K562 (cell line): ENCODE measurements around the gene CACNA1A. TPM values are rescaled to one million over a fixed set of nuclear protein-coding genes. Genes with fewer than 3 reads are reported as not detected.

ENCODE experiments used
- CEBPB ChIP-seq: fragments of 450-650 bp; IDR thresholded peaks from 2 replicates; pipeline ENCODE4 v1.6.1; 2016; ENCODE audit warnings: missing genetic modification characterization, missing compliant biosample characterization
- E2F5 ChIP-seq: sonication (generic); formaldehyde crosslinking; IDR thresholded peaks from 2 replicates; pipeline ENCODE4 v1.8.0; 2022; ENCODE audit warnings: mild to moderate bottlenecking, missing genetic modification reagents
- HMG20A ChIP-seq: fragments of 450-650 bp; formaldehyde crosslinking; conservative IDR thresholded peaks from 2 replicates; pipeline ENCODE4 v1.4.0; 2020; ENCODE audit warnings: mild to moderate bottlenecking, mixed read lengths
- HSF4 ChIP-seq: fragments of 250-450 bp; sonication (Bioruptor Pico); IDR thresholded peaks from 2 replicates; pipeline ENCODE4 v2.1.2; 2022; ENCODE audit warnings: mild to moderate bottlenecking, moderate library complexity, borderline replicate concordance
- NELFE ChIP-seq: IDR thresholded peaks from 2 replicates; pipeline ENCODE4 v1.6.1; 2011; ENCODE audit warnings: mild to moderate bottlenecking; ENCODE audit not compliant: insufficient read depth, insufficient read length
- ZBTB40 ChIP-seq, 2 experiments: fragments of 450-650 bp in 1 of 2; sonication (generic) in 1 of 2; formaldehyde crosslinking in 1 of 2; IDR thresholded peaks; 2 replicates each; pipeline versions ENCODE4 v1.7.1 to v1.9.0; 2016 to 2022; ENCODE audit warnings: inconsistent platforms in 1 of 2, mild to moderate bottlenecking in 1 of 2, missing genetic modification reagents in 1 of 2
- ZNF551 ChIP-seq: fragments of 250-450 bp; sonication (Bioruptor Pico); IDR thresholded peaks from 2 replicates; pipeline ENCODE4 v1.5.0; 2021; ENCODE audit warnings: mild to moderate bottlenecking, moderate library complexity
- polyA plus RNA-seq, 8 experiments: library from polyadenylated mRNA; depleted of rRNA in 4 of 8; stranded (reverse) in 5 of 8; unstranded in 3 of 8; fragments of >200 nt; fragmentation: Nextera tagmentation in 2 of 8; fragmentation: Illumina TruSeq in 1 of 8; extraction: Ambion mirVana in 2 of 8; extraction: Trizol in 1 of 8; gene quantifications; 2 replicates each; pipeline versions ENCODE4 v1.2.1 to v1.2.3, GENCODE V29; 2011 to 2014; ENCODE audit warnings: inconsistent platforms in 1 of 8, missing spikeins in 1 of 8
- total RNA-seq, 7 experiments: library from RNA; depleted of rRNA in 6 of 7; stranded (reverse); fragments of >200 nt in 6 of 7; fragmentation: Illumina TruSeq in 2 of 7; extraction: Trizol in 2 of 7; gene quantifications; 2 replicates each; pipeline versions ENCODE4 v1.2.1 to v1.2.3, GENCODE V29; 2011 to 2021; ENCODE audit warnings: low replicate concordance in 1 of 7
- TF ChIP-seq, protein P1 (sequence below): sonication (generic); formaldehyde crosslinking; IDR thresholded peaks from 2 replicates; pipeline ENCODE4 v1.8.0; 2022; ENCODE audit warnings: missing genetic modification reagents, mild to moderate bottlenecking, moderate library complexity, borderline replicate concordance
- TF ChIP-seq, protein P2 (sequence below): conservative IDR thresholded peaks from 2 replicates; pipeline ENCODE4 v1.6.1; 2011; ENCODE audit warnings: low read depth, mild to moderate bottlenecking, low read length; ENCODE audit not compliant: control insufficient read depth
- TF ChIP-seq, protein P3 (sequence below): fragments of 250-450 bp; sonication (Bioruptor Pico); IDR thresholded peaks from 2 replicates; pipeline ENCODE4 v1.8.0; 2022; ENCODE audit warnings: inconsistent platforms

CACNA1A gene
- total and polyA plus RNA-seq, 9 of the 15 experiments (the other 6 are each of a cell fraction or from before 2014, with no cell fraction given) = 0.03 to 0.20 (median 0.09) TPM; not detected in 1

- TF ChIP-seq, protein P1, sequence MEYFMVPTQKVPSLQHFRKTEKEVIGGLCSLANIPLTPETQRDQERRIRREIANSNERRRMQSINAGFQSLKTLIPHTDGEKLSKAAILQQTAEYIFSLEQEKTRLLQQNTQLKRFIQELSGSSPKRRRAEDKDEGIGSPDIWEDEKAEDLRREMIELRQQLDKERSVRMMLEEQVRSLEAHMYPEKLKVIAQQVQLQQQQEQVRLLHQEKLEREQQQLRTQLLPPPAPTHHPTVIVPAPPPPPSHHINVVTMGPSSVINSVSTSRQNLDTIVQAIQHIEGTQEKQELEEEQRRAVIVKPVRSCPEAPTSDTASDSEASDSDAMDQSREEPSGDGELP = peak; percentile 75
- no peak for TF ChIP-seq HMG20A (CRISPR knock-in tag)
- no peak for TF ChIP-seq E2F5 (CRISPR knock-in tag)
- TF ChIP-seq HSF4 = no peak
- TF ChIP-seq ZNF551 = no peak
- peak; percentile 73; the same call in 1 of the 2 replicates for TF ChIP-seq ZBTB40 (IDR thresholded peaks at IDR 0.05)
- TF ChIP-seq ZBTB40 (CRISPR knock-in tag; IDR thresholded peaks at IDR 0.05) = no peak
- TF ChIP-seq, protein P2, sequence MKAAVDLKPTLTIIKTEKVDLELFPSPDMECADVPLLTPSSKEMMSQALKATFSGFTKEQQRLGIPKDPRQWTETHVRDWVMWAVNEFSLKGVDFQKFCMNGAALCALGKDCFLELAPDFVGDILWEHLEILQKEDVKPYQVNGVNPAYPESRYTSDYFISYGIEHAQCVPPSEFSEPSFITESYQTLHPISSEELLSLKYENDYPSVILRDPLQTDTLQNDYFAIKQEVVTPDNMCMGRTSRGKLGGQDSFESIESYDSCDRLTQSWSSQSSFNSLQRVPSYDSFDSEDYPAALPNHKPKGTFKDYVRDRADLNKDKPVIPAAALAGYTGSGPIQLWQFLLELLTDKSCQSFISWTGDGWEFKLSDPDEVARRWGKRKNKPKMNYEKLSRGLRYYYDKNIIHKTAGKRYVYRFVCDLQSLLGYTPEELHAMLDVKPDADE = no peak
- no peak for TF ChIP-seq NELFE
- TF ChIP-seq, protein P3, sequence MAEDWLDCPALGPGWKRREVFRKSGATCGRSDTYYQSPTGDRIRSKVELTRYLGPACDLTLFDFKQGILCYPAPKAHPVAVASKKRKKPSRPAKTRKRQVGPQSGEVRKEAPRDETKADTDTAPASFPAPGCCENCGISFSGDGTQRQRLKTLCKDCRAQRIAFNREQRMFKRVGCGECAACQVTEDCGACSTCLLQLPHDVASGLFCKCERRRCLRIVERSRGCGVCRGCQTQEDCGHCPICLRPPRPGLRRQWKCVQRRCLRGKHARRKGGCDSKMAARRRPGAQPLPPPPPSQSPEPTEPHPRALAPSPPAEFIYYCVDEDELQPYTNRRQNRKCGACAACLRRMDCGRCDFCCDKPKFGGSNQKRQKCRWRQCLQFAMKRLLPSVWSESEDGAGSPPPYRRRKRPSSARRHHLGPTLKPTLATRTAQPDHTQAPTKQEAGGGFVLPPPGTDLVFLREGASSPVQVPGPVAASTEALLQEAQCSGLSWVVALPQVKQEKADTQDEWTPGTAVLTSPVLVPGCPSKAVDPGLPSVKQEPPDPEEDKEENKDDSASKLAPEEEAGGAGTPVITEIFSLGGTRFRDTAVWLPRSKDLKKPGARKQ (CRISPR knock-in tag) = no peak
- TF ChIP-seq CEBPB (tag) = no peak
Measured at GRCh38 chr19:13164343-13165161, 341.7 kb downstream of the CACNA1A start (continued).
